Spleen (tissue), 7 donors: Measurements from ENCODE around the gene PEX11A.

Experiments used
- CTCF ChIP-seq, 11 experiments: fragments of 200-600 bp in 7 of 11; fragments of 450-650 bp in 4 of 11; sonication (generic) in 4 of 11; IDR thresholded peaks in 8 of 11; conservative IDR thresholded peaks in 3 of 11; 1 replicate in 7 of 11; 2 replicates in 4 of 11; pipeline versions ENCODE4 v1.4.0 to v1.8.0; 2016 to 2021; ENCODE audit warnings: antibody characterized with exemption in 11 of 11, inconsistent platforms in 4 of 11, mild to moderate bottlenecking in 1 of 11
- POLR2A ChIP-seq, 3 donors: fragments of 450-650 bp; IDR thresholded peaks; one replicate each; pipeline ENCODE4 v1.5.1; 2017; ENCODE audit warnings: antibody characterized with exemption in 3 of 3, mild to moderate bottlenecking in 1 of 3
- POLR2AphosphoS5 ChIP-seq, 3 donors: sonication (generic); formaldehyde crosslinking; IDR thresholded peaks; one replicate each; pipeline ENCODE4 v1.5.1; 2017; ENCODE audit warnings: antibody characterized with exemption in 3 of 3
- donor health status: DM: no; HTN: no; CAD: no; lungs with moderate emphysema.
- donor health status: DM: no; HTN: no; CAD: no.
- donor health status: DM: no; HTN: no; CAD: no.

- no peak for TF ChIP-seq CTCF (IDR thresholded peaks at IDR 0.05 in 8 of 11, conservative IDR thresholded peaks at IDR 0.05 in 3 of 11)
- no peak for TF ChIP-seq POLR2A (IDR thresholded peaks at IDR 0.05)
- TF ChIP-seq POLR2AphosphoS5 (IDR thresholded peaks at IDR 0.05) = no peak
Measured at GRCh38 chr15:89648106-89649012, 42.2 kb downstream of the PEX11A start.
